CD4-positive, alpha-beta T cell treated with Interleukin-21 for 1 hour (primary cell): ENCODE results near the gene CA14.
A peak's percentile ranks its signal among the peaks of the same experiment; 100 is the strongest.
"Not testable (repeated sequence)": the region's sequence is repeated elsewhere in the genome, so short reads cannot be mapped to it uniquely, and the experiment has no call there.

Experiments
- DNase-seq: peaks from one replicate; pipeline ENCODE4 v3.0.0-alpha.2; 2020

Gene CA14

DNA sequence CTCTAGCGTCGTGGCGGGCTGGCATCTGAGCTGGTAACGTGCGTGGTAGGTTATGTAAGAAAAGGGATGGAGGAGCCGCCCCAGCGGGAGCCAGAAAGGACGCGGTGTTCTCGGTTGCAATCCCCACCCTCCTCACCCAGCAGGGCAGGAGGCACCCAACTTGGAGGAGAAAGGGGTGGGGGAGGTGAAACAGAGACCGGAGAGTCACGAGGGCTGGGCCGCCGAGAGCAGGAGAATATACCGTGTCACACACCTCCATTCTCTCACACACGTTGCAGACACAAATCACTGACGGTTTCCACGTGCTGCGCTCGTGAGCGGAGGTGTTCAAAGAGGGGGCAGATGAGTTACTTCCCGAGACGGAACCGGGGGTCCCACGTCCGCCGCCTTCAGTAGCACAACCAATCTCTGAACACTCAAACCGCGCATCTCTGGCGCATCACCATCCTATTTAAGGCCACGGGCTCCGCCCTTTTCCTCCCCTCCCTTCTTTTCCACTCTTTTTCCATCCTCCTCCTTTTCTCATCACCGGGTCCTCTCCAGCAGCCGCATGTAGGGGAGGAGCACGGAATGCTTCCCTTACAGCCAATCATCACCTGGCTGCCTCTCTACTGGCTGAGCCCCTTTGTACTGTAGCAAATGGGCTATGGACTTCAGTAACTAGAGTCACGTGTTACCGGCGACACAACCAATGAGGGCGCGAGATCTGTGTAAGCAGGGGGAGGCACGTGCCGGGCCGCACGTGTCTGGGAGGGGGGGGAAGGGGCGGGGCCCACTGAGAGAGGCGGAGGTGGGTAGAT is 24.4 kb downstream of the CA14 start, which contains the start of gene CIART:
Gene CIART (plus strand): TSS at position 797 of the 800 bp plus-strand sequence. CDS start 714 bp downstream, outside the sequence.
- DNase-seq: peak; percentile 92

- no peak for DNase-seq
Observed at GRCh38 chr1:150282558-150282958, 25.0 kb downstream of the CA14 start.

GRCh38 chr1:150283260-150283659 is 25.7 kb downstream of the CA14 start:
- DNase-seq: no peak

GRCh38 chr1:150288382-150288781 is 30.8 kb downstream of the CA14 start:
- DNase-seq: no peak

DNA sequence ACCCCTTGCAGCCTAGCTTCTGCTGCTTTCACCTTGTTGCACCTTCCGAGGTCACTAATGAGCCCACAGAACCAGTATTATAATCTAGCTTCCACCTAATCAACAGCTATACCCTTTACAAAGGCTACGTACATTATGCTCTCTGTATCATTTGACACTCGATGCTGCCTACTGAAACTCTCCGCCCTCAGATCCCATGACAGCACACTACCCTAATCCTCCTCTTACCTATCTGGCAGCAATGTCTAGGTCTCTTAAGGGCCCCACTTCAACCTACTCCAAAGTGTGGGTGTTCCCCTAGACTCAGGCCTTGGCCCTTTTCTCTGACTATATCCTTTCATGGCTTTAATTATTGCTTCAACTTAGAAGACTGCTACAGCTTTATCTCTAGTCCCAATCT is 31.2 kb downstream of the CA14 start:
- DNase-seq: no peak

- peak; percentile 93 for DNase-seq
Observed at GRCh38 chr1:150293433-150294253, 36.1 kb downstream of the CA14 start, which contains the start of gene MRPS21. Gene MRPS21 (plus strand): TSS chr1:150293861. CDS start chr1:150294367, 506 bp downstream.

- no peak for DNase-seq
Observed at GRCh38 chr1:150295476-150295875, 37.9 kb downstream of the CA14 start.

- DNase-seq: no peak
Observed at GRCh38 chr1:150299716-150300115, 42.1 kb downstream of the CA14 start.

DNA sequence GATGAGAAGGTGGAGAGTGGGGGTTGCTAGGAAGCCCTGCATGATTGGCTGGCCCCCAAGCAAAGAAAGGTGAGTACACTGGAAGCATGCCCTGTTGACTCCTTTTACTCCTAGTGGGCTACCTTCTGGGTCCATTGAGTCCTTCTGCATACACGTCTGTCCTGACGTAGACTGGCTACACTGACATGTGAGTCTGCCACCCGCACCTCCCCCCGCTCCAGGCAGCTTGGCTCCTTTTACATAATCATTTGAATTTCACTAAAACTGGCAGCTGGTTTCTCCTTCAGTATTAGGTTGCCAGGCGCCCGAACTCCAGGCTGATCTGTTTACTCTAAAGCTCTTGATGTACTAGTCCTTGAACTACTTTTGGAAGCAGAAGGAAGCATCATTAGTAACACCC is 44.8 kb downstream of the CA14 start:
- DNase-seq: no peak

- no peak for DNase-seq
Observed at GRCh38 chr1:150302902-150303301, 45.3 kb downstream of the CA14 start.

GRCh38 chr1:150308585-150308984 is 51.0 kb downstream of the CA14 start:
- DNase-seq: not testable (repeated sequence)

DNA sequence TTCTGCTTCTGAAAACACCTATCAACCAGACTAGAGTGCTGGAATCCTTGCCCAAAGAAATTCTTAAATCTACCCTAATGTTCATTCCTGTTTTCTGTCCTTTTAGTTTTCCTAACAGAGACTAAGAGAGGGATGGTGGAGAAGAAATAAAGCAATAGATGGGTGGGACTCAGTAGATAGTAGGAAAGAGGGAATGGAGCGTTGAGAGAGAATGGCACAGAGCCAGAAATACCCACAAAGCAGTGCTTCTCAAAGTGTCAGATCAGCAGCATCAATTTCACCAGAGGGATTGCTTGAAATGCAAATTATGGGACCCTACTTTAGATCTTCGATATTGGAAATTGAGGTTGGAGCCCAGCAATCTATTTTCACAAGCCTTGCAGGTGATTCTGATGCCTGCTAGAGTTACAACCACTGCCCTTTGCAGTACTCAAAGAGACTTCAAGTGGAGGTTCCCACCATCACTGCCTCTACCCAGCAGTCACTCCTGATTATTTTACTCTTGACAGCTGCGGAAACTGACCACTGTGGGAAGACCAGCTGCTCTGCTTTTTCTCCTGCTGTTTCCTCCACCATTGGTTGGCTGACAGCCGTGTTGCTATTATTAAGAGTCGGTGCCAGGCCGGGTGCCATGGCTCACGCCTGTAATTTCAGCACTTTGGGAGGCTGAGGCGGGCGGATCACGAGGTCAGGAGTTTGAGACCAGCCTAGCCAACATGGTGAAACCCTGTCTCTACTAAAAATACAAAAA is 52.4 kb downstream of the CA14 start:
- no peak for DNase-seq

GRCh38 chr1:150311762-150312161 is 54.2 kb downstream of the CA14 start:
- DNase-seq: no peak
